ENCODE measurements around the gene GNAT3. TPM values are rescaled to one million over a fixed set of nuclear protein-coding genes. Genes with fewer than 3 reads are reported as not detected.

GNAT3 gene
- total and polyA plus RNA-seq, 4 donors = not detected

- Histone ChIP-seq H3K27ac (ENCODE audit: low read depth in 1 of 2, low read length in 2 of 2) (no peak overlapping the region), H3K4me1 (ENCODE audit: control insufficient read depth in 4 of 4, insufficient read depth in 4 of 4, low read length in 3 of 4) (no peaks in the 10 kb centered on the region), H3K4me3 (ENCODE audit: low read depth in 1 of 3, low read length in 3 of 3) (no peak overlapping the region), H3K9ac (ENCODE audit: low read depth in 1 of 2, low read length in 2 of 2) (no peak overlapping the region), H3K36me3 (ENCODE audit: control insufficient read depth in 4 of 4, insufficient read depth in 3 of 4, low read depth in 1 of 4, low read length in 3 of 4) (no peaks in the 10 kb centered on the region), H3K9me3 (ENCODE audit: control insufficient read depth in 4 of 4, low read length in 3 of 4) (no peaks in the 10 kb centered on the region), H3K27me3 (ENCODE audit: control insufficient read depth in 4 of 4, insufficient read depth in 4 of 4, low read length in 3 of 4) (no peaks in the 10 kb centered on the region)
- WGBS = 89% methylated on average over 4 of the region's 4 CpGs
- TF ChIP-seq JUND (IDR thresholded peaks at IDR 0.05) = no peak
- no peak for TF ChIP-seq HNF4A (conservative IDR thresholded peaks at IDR 0.05)
- no peak for TF ChIP-seq ATF3 (IDR thresholded peaks at IDR 0.05)
- no peak for TF ChIP-seq TAF1 (conservative IDR thresholded peaks at IDR 0.05)
- no peak for TF ChIP-seq NR2F2 (IDR thresholded peaks at IDR 0.05)
- TF ChIP-seq MAX (IDR thresholded peaks at IDR 0.05) = no peak
- TF ChIP-seq CTCF (IDR thresholded peaks at IDR 0.05; ENCODE audit: low read depth, low read length, missing input control) = no peak
- TF ChIP-seq EGR1 (IDR thresholded peaks at IDR 0.05; ENCODE audit: low read depth in 2 of 2) = no peak
- no peak for TF ChIP-seq ZBTB33 (IDR thresholded peaks at IDR 0.05)
- TF ChIP-seq YY1 (IDR thresholded peaks at IDR 0.05) = no peak
- no peak for TF ChIP-seq FOXA2 (IDR thresholded peaks at IDR 0.05)
- TF ChIP-seq REST (IDR thresholded peaks at IDR 0.05) = no peak
- TF ChIP-seq SP1 (IDR thresholded peaks at IDR 0.05) = no peak
- DNase-seq (ENCODE audit: low spot score) = no peak
Measured at GRCh38 chr7:80529362-80529761, 17.5 kb upstream of the GNAT3 start.

- Histone ChIP-seq H3K9me3 (ENCODE audit: control insufficient read depth in 4 of 4, low read length in 3 of 4) (no peaks in the 10 kb centered on the region), H3K4me3 (ENCODE audit: low read depth in 1 of 3, low read length in 3 of 3) (no peak overlapping the region), H3K9ac (ENCODE audit: low read depth in 1 of 2, low read length in 2 of 2) (no peak overlapping the region), H3K27me3 (ENCODE audit: control insufficient read depth in 4 of 4, insufficient read depth in 4 of 4, low read length in 3 of 4) (no peaks in the 10 kb centered on the region), H3K27ac (ENCODE audit: low read depth in 1 of 2, low read length in 2 of 2) (no peak overlapping the region), H3K36me3 (ENCODE audit: control insufficient read depth in 4 of 4, insufficient read depth in 3 of 4, low read depth in 1 of 4, low read length in 3 of 4) (no peaks in the 10 kb centered on the region), H3K4me1 (ENCODE audit: control insufficient read depth in 4 of 4, insufficient read depth in 4 of 4, low read length in 3 of 4) (no peaks in the 10 kb centered on the region)
- whole genome bisulfite sequencing = 93% methylated on average over 2 of the region's 2 CpGs
- DNase-seq (ENCODE audit: low spot score) = no peak
- TF ChIP-seq JUND (IDR thresholded peaks at IDR 0.05) (no peak), HNF4G (IDR thresholded peaks at IDR 0.05) (no peak), RAD21 (IDR thresholded peaks at IDR 0.05) (no peak), CTCF (IDR thresholded peaks at IDR 0.05; ENCODE audit: low read depth, low read length, missing input control) (no peak), FOXA1 (IDR thresholded peaks at IDR 0.05) (no peak), ATF3 (IDR thresholded peaks at IDR 0.05) (no peak), YY1 (IDR thresholded peaks at IDR 0.05) (no peak), NR2F2 (IDR thresholded peaks at IDR 0.05) (no peak), REST (IDR thresholded peaks at IDR 0.05) (no peak), SP1 (IDR thresholded peaks at IDR 0.05) (no peak)
Measured at GRCh38 chr7:80528689-80529088, 16.8 kb upstream of the GNAT3 start.

Measured in liver (tissue), 9 donors.